ENCODE results near the gene HDGFL2. TPM values are rescaled to one million over a fixed set of nuclear protein-coding genes. Genes with fewer than 3 reads are reported as not detected.

HDGFL2 gene
- total and polyA plus RNA-seq, 2 donors from 2014 or later: 37.8 to 38.8 TPM

DNA sequence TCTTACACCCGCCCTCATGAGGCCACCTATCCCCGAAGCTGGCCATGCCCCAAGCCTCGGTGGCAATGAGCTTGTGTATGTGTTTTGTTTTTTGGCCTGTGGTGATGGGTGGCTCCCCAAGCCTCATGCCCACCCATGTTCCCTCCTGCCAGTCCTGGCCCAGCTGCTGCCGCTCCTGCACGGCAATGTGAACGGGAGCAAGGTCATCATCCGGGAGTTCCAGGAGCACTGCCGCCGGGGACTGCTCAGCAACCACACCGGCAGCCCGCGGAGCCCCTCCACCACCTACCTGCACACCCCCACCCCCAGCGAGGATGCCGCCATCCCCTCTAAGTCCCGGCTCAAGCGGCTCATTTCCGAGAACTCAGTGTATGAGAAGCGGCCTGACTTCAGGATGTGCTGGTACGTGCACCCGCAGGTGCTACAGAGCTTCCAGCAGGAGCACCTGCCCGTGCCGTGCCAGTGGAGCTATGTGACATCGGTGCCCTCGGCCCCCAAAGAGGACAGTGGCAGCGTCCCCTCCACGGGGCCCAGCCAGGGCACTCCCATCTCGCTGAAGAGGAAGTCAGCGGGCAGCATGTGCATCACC is 39.1 kb upstream of the HDGFL2 start:
- no peak for DNase-seq
- intact Hi-C loops (cut with DNase I): no loop called here
- H3K4me3 ChIP-seq (ENCODE audit: low read length in 3 of 3): no peak overlapping the region
- TF ChIP-seq CTCF (IDR thresholded peaks at IDR 0.05; ENCODE audit: borderline replicate concordance, extremely low read depth, insufficient read depth): no peak
- no peaks in the 10 kb centered on the region for H3K36me3 ChIP-seq (ENCODE audit: control insufficient read depth in 2 of 3, insufficient read depth in 3 of 3, low read length in 3 of 3)
- no peak overlapping the region for H3K9ac ChIP-seq (ENCODE audit: low read length in 3 of 3)
- H3K27me3 ChIP-seq (ENCODE audit: control insufficient read depth, insufficient read depth, low read length): no peaks in the 10 kb centered on the region
- H3K9me3 ChIP-seq (ENCODE audit: control insufficient read depth in 2 of 3, insufficient read depth in 1 of 3, low read length in 3 of 3): no peaks in the 10 kb centered on the region
- no peak for FAIRE-seq
- no peak overlapping the region for H3K27ac ChIP-seq (ENCODE audit: low read depth in 2 of 2, low read length in 2 of 2)
- H3K4me1 ChIP-seq (ENCODE audit: control insufficient read depth in 2 of 3, insufficient read depth in 2 of 3, low read depth in 1 of 3, low read length in 3 of 3): no peaks in the 10 kb centered on the region

GRCh38 chr19:4434391-4434790 is 37.7 kb upstream of the HDGFL2 start:
- Histone ChIP-seq H3K27ac (ENCODE audit: low read depth in 2 of 2, low read length in 2 of 2) (no peak overlapping the region), H3K9ac (ENCODE audit: low read length in 3 of 3) (no peak overlapping the region), H3K27me3 (ENCODE audit: control insufficient read depth, insufficient read depth, low read length) (no peaks in the 10 kb centered on the region), H3K4me1 (ENCODE audit: control insufficient read depth in 2 of 3, insufficient read depth in 2 of 3, low read depth in 1 of 3, low read length in 3 of 3) (no peaks in the 10 kb centered on the region), H3K36me3 (ENCODE audit: control insufficient read depth in 2 of 3, insufficient read depth in 3 of 3, low read length in 3 of 3) (no peaks in the 10 kb centered on the region), H3K9me3 (ENCODE audit: control insufficient read depth in 2 of 3, insufficient read depth in 1 of 3, low read length in 3 of 3) (no peaks in the 10 kb centered on the region), H3K4me3 (ENCODE audit: low read length in 3 of 3) (no peak overlapping the region)
- FAIRE-seq (no peak), DNase-seq (no peak)
- intact Hi-C loops (cut with DNase I): no loop called here
- TF ChIP-seq CTCF (IDR thresholded peaks at IDR 0.05; ENCODE audit: borderline replicate concordance, extremely low read depth, insufficient read depth): no peak

DNA sequence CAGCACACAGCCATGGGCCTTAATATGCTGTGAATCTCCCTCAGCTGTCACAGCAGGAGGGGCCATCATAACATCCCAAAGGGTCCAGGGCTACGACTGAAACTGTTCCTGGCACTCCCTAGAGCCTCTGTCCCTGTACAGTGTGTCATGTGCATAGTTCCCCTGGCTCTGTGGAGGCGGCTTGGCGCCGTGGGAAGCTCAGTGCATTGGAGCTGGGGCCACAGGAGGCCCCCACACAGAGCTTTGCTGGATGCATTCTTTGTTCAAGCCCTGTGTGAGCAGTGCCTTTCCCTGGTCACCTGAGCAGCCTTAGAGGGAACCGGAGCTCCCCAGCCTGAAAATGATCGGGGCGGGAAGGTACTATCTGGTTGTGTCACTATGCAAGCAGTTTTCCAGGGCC is 35.9 kb upstream of the HDGFL2 start:
- Histone ChIP-seq H3K9me3 (ENCODE audit: control insufficient read depth in 2 of 3, insufficient read depth in 1 of 3, low read length in 3 of 3) (no peaks in the 10 kb centered on the region), H3K4me3 (ENCODE audit: low read length in 3 of 3) (no peak overlapping the region), H3K36me3 (ENCODE audit: control insufficient read depth in 2 of 3, insufficient read depth in 3 of 3, low read length in 3 of 3) (no peaks in the 10 kb centered on the region), H3K27me3 (ENCODE audit: control insufficient read depth, insufficient read depth, low read length) (no peaks in the 10 kb centered on the region), H3K9ac (ENCODE audit: low read length in 3 of 3) (no peak overlapping the region), H3K27ac (ENCODE audit: low read depth in 2 of 2, low read length in 2 of 2) (no peak overlapping the region), H3K4me1 (ENCODE audit: control insufficient read depth in 2 of 3, insufficient read depth in 2 of 3, low read depth in 1 of 3, low read length in 3 of 3) (no peaks in the 10 kb centered on the region)
- DNase-seq: no peak
- FAIRE-seq: no peak
- TF ChIP-seq CTCF (IDR thresholded peaks at IDR 0.05; ENCODE audit: borderline replicate concordance, extremely low read depth, insufficient read depth): no peak
- intact Hi-C loops (cut with DNase I): no loop called here

DNA sequence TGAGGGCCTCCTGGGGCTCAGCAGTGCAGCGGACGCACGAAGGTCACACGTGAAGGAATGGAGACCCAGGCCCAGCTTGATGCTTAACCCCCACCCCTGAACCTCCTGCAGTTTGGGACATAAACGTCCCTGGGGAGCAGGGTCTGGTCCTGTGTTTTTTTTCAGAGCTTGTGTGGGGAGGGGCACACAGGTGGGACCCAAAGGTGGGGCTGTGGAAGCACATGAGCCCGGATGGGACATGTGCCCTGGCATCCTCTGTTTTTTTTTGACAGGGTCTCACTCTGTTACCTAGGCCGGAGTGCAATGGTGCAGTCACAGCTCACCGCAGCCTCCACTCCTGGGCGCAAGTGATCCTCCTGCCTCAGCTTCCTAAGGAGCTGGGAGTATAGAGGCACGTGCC is 35.0 kb upstream of the HDGFL2 start:
- Histone ChIP-seq H3K4me1 (ENCODE audit: control insufficient read depth in 2 of 3, insufficient read depth in 2 of 3, low read depth in 1 of 3, low read length in 3 of 3) (no peaks in the 10 kb centered on the region), H3K36me3 (ENCODE audit: control insufficient read depth in 2 of 3, insufficient read depth in 3 of 3, low read length in 3 of 3) (no peaks in the 10 kb centered on the region), H3K4me3 (ENCODE audit: low read length in 3 of 3) (no peak overlapping the region), H3K27ac (ENCODE audit: low read depth in 2 of 2, low read length in 2 of 2) (no peak overlapping the region), H3K27me3 (ENCODE audit: control insufficient read depth, insufficient read depth, low read length) (no peaks in the 10 kb centered on the region), H3K9me3 (ENCODE audit: control insufficient read depth in 2 of 3, insufficient read depth in 1 of 3, low read length in 3 of 3) (no peaks in the 10 kb centered on the region), H3K9ac (ENCODE audit: low read length in 3 of 3) (no peak overlapping the region)
- intact Hi-C loops (cut with DNase I): no loop called here
- FAIRE-seq (no peak), DNase-seq (no peak)
- TF ChIP-seq CTCF (IDR thresholded peaks at IDR 0.05; ENCODE audit: borderline replicate concordance, extremely low read depth, insufficient read depth): no peak
